SK-N-SH (cell line): ENCODE data around the gene RAET1L. TPM values are rescaled to one million over a fixed set of nuclear protein-coding genes. Genes with fewer than 3 reads are reported as not detected.

Experiments
- CTCF ChIA-PET: fragments of 300-600, 350-600 bp; formaldehyde crosslinking; extraction: SDS; loops from one replicate; lab custom pipeline; 2021; lab: Yijun Ruan, JAX
- POLR2A ChIA-PET: fragments of 350-600 bp; sonication (Branson Sonifier 250); formaldehyde crosslinking; extraction: SDS; loops from one replicate; lab custom pipeline; 2020; ENCODE audit warnings: antibody characterized with exemption, inconsistent platforms; lab: Yijun Ruan, JAX
- DNase-seq: peaks from one replicate; pipeline ENCODE4 v3.0.0; 2012
- H2AFZ ChIP-seq: fragments of 200-600 bp; sonication (generic); 2 replicates; pipeline ENCODE4 v1.8.1; 2016; ENCODE audit warnings: antibody characterized with exemption, mild to moderate bottlenecking, low read depth
- H3F3A ChIP-seq: fragments of 200-600 bp; sonication (generic); replicated peaks from 2 replicates; pipeline ENCODE3; 2016; ENCODE audit warnings: antibody characterized with exemption, mild to moderate bottlenecking; ENCODE audit not compliant: insufficient read depth
- H3K27ac ChIP-seq, 2 experiments: fragments of 200-500 bp in 1 of 2; fragments of 200-600 bp in 1 of 2; sonication (Bioruptor generic) in 1 of 2; sonication (generic), shearing (Covaris generic) in 1 of 2; 2 replicates each; pipeline versions ENCODE4 v1.5.1 to v1.6.1; 2014 to 2016; ENCODE audit warnings: low read depth in 2 of 2, inconsistent platforms in 1 of 2, low read length in 1 of 2, mild to moderate bottlenecking in 1 of 2, mixed read lengths in 1 of 2
- H3K27me3 ChIP-seq: fragments of 200-600 bp; sonication (generic), shearing (Covaris generic); 2 replicates; pipeline ENCODE4 v1.6.1; 2016; ENCODE audit warnings: mixed run types; ENCODE audit not compliant: insufficient read depth
- H3K36me3 ChIP-seq, 2 experiments: fragments of 200-500 bp in 1 of 2; fragments of 200-600 bp in 1 of 2; sonication (Bioruptor generic) in 1 of 2; sonication (generic) in 1 of 2; replicated peaks in 1 of 2; 2 replicates each; pipeline versions ENCODE3 to v1.5.1; 2014 to 2016; ENCODE audit warnings: low read length in 1 of 2, mild to moderate bottlenecking in 1 of 2; ENCODE audit not compliant: insufficient read depth in 2 of 2, control insufficient read depth in 1 of 2
- H3K4me1 ChIP-seq, 2 experiments: fragments of 200-500 bp in 1 of 2; fragments of 200-600 bp in 1 of 2; sonication (Bioruptor generic) in 1 of 2; sonication (generic), shearing (Covaris generic) in 1 of 2; 2 replicates each; pipeline versions ENCODE4 v1.5.1 to v1.6.1; 2014 to 2016; ENCODE audit warnings: low read depth in 1 of 2, low read length in 1 of 2, mixed run types in 1 of 2; ENCODE audit not compliant: insufficient read depth in 2 of 2, control insufficient read depth in 1 of 2
- H3K4me2 ChIP-seq: fragments of 200-600 bp; sonication (generic), shearing (Covaris generic); 2 replicates; pipeline ENCODE4 v1.6.1; 2017; ENCODE audit warnings: mixed run types
- H3K4me3 ChIP-seq, 2 experiments: fragments of 200-500 bp in 1 of 2; fragments of 200-600 bp in 1 of 2; sonication (Bioruptor generic) in 1 of 2; sonication (generic), shearing (Covaris generic) in 1 of 2; 2 replicates each; pipeline versions ENCODE4 v1.5.1 to v1.8.1; 2014 to 2016; ENCODE audit warnings: low read depth in 2 of 2, inconsistent platforms in 1 of 2, low read length in 1 of 2, mild to moderate bottlenecking in 1 of 2, mixed read lengths in 1 of 2, moderate library complexity in 1 of 2
- H3K79me2 ChIP-seq: fragments of 200-600 bp; sonication (generic); 2 replicates; pipeline ENCODE4 v1.8.1; 2017; ENCODE audit warnings: mild to moderate bottlenecking; ENCODE audit not compliant: insufficient read depth
- H3K9ac ChIP-seq: fragments of 200-600 bp; sonication (generic); 2 replicates; pipeline ENCODE4 v1.6.1; 2017; ENCODE audit warnings: mixed run types
- H3K9me2 ChIP-seq: fragments of 200-600 bp; sonication (generic); 2 replicates; pipeline ENCODE4 v1.6.1; 2017; ENCODE audit warnings: mixed run types
- H3K9me3 ChIP-seq: fragments of 200-600 bp; sonication (generic); 2 replicates; pipeline ENCODE4 v1.6.1; 2017; ENCODE audit warnings: mixed run types, mild to moderate bottlenecking, moderate library complexity
- H4K20me1 ChIP-seq: fragments of 200-600 bp; sonication (generic); 2 replicates; pipeline ENCODE4 v1.6.1; 2017; ENCODE audit warnings: mild to moderate bottlenecking, mixed run types; ENCODE audit not compliant: insufficient read depth
- CTCF ChIP-seq: fragments of 200-600 bp; sonication (generic); IDR thresholded peaks from 2 replicates; pipeline ENCODE4 v1.6.1; 2017; ENCODE audit warnings: antibody characterized with exemption, mild to moderate bottlenecking, moderate library complexity
- ELF1 ChIP-seq: IDR thresholded peaks from 2 replicates; pipeline ENCODE4 v1.4.0; 2012
- FOSL2 ChIP-seq: IDR thresholded peaks from 2 replicates; pipeline ENCODE4 v1.4.0; 2012; ENCODE audit warnings: low read depth, mild to moderate bottlenecking, moderate library complexity, borderline replicate concordance
- FOXM1 ChIP-seq: IDR thresholded peaks from 2 replicates; pipeline ENCODE4 v1.4.0; 2012; ENCODE audit warnings: low read depth, mild to moderate bottlenecking
- GATA2 ChIP-seq: sonication (generic); formaldehyde crosslinking; IDR thresholded peaks from 2 replicates; pipeline ENCODE4 v1.5.0; 2020; ENCODE audit warnings: mild to moderate bottlenecking, missing genetic modification reagents
- IRF3 ChIP-seq: fragments of 150-350 bp; IDR thresholded peaks from 2 replicates; pipeline ENCODE4 v1.6.1; 2016; ENCODE audit warnings: mild to moderate bottlenecking, low read depth, low read length
- JUND ChIP-seq: IDR thresholded peaks from 2 replicates; pipeline ENCODE4 v1.4.0; 2012
- MAX ChIP-seq: IDR thresholded peaks from 2 replicates; pipeline ENCODE4 v1.4.0; 2012; ENCODE audit warnings: low read depth
- MEF2A ChIP-seq: IDR thresholded peaks from 2 replicates; pipeline ENCODE4 v1.4.0; 2012; ENCODE audit warnings: low read depth, borderline replicate concordance
- NFIC ChIP-seq: IDR thresholded peaks from 2 replicates; pipeline ENCODE4 v1.4.0; 2012; ENCODE audit warnings: borderline replicate concordance
- NRF1 ChIP-seq: IDR thresholded peaks from 2 replicates; pipeline ENCODE4 v1.6.1; 2012; ENCODE audit warnings: low read depth, mild to moderate bottlenecking, low read length
- RAD21 ChIP-seq: IDR thresholded peaks from 2 replicates; pipeline ENCODE4 v1.6.1; 2012; ENCODE audit warnings: mild to moderate bottlenecking, low read length
- RFX5 ChIP-seq: IDR thresholded peaks from 2 replicates; pipeline ENCODE4 v1.6.1; 2012; ENCODE audit warnings: mild to moderate bottlenecking, improper control_type of control experiment, low read length
- SMC3 ChIP-seq: IDR thresholded peaks from 2 replicates; pipeline ENCODE4 v1.6.1; 2012; ENCODE audit warnings: low read depth, low read length, improper control_type of control experiment
- TAF1 ChIP-seq: IDR thresholded peaks from 2 replicates; pipeline ENCODE4 v1.6.1; 2012; ENCODE audit warnings: low read depth, mild to moderate bottlenecking, low read length, moderate library complexity, borderline replicate concordance
- USF1 ChIP-seq: IDR thresholded peaks from 2 replicates; pipeline ENCODE4 v1.4.0; 2012; ENCODE audit warnings: low read depth, borderline replicate concordance
- WGBS: methylation state at CpG from one replicate; pipeline ENCODE4 v1.1.6; 2017; ENCODE audit warnings: low lambda C conversion rate; 5-methylcytosine and 5-hydroxymethylcytosine counted together
- polyA plus RNA-seq, 3 experiments: library from polyadenylated mRNA; depleted of rRNA; stranded (reverse); fragments of >200 nt; gene quantifications; 2 replicates each; pipeline ENCODE4 v1.2.3, GENCODE V29; 2012

Gene RAET1L
- polyA plus RNA-seq, 1 of the 3 experiments (the other 2 are of a cell fraction), result not detected

GRCh38 chr6:150028799-150029198 lies 3.5 kb upstream of the RAET1L start (continued):
- no peak for TF ChIP-seq CTCF
- no peak for TF ChIP-seq USF1
- no peak for TF ChIP-seq MEF2A
- no peak for TF ChIP-seq RFX5
- no peak for TF ChIP-seq FOSL2
- TF ChIP-seq RAD21, result no peak

GRCh38 chr6:150027806-150028565 lies 2.7 kb upstream of the RAET1L start:
- no peaks in the 10 kb centered on the region; a peak in 1 of 4 replicates for H3K4me1 ChIP-seq
- no peaks in the 10 kb centered on the region for H3K79me2 ChIP-seq
- WGBS, result 11% methylated on average over 3 of the region's 6 CpGs
- CTCF ChIA-PET, result no interaction called here
- no peak overlapping the region for H2AFZ ChIP-seq
- H3K36me3 ChIP-seq, result no peaks in the 10 kb centered on the region
- H3K9me2 ChIP-seq, result no peaks in the 10 kb centered on the region
- DNase-seq, result no peak
- H3K4me3 ChIP-seq, result no peak overlapping the region
- no peak overlapping the region for H3K4me2 ChIP-seq
- H3K9me3 ChIP-seq, result no peaks in the 10 kb centered on the region
- H3K27me3 ChIP-seq, result peaks cover 45% of the 10 kb centered on the region
- TF ChIP-seq NFIC (no peak), GATA2 (CRISPR knock-in tag) (no peak), NRF1 (no peak), JUND (no peak)
- no peaks in the 10 kb centered on the region for H4K20me1 ChIP-seq
- no peak overlapping the region for H3K27ac ChIP-seq
- H3F3A ChIP-seq, result no peaks in the 10 kb centered on the region
- H3K9ac ChIP-seq, result no peak overlapping the region
- POLR2A ChIA-PET, result no interaction called here

GRCh38 chr6:150026976-150027805 lies 1.9 kb upstream of the RAET1L start:
- Histone ChIP-seq H3K9me3 (no peaks in the 10 kb centered on the region), H3K79me2 (no peaks in the 10 kb centered on the region), H3K9ac (no peak overlapping the region), H4K20me1 (no peaks in the 10 kb centered on the region), H3K36me3 (no peaks in the 10 kb centered on the region), H3F3A (no peaks in the 10 kb centered on the region), H3K4me2 (no peak overlapping the region), H3K4me3 (no peak overlapping the region), H3K4me1 (no peaks in the 10 kb centered on the region; a peak in 1 of 4 replicates), H3K27me3 (peaks cover 38% of the 10 kb centered on the region), H2AFZ (no peak overlapping the region), H3K27ac (no peak overlapping the region), H3K9me2 (no peaks in the 10 kb centered on the region)
- DNase-seq, result no peak
- ChIA-PET CTCF (interaction anchor here (0.7 to 1.1 kb wide), 2 partner anchors 11 to 92 kb away, joined by 3 to 5 read pairs; no protein-coding TSS in a partner anchor), POLR2A (no interaction called here)
- WGBS, result 11% methylated on average over 6 of the region's 9 CpGs
- TF ChIP-seq IRF3, result no peak
- no peak for TF ChIP-seq CTCF
- TF ChIP-seq SMC3, result no peak
- no peak for TF ChIP-seq MAX
- TF ChIP-seq FOXM1, result no peak
- no peak for TF ChIP-seq NFIC
- no peak for TF ChIP-seq ELF1
- no peak for TF ChIP-seq TAF1
